Neural crest cell (in vitro differentiated cells): ENCODE data around the gene TNFRSF18. TPM values are rescaled to one million over a fixed set of nuclear protein-coding genes. Genes with fewer than 3 reads are reported as not detected.

Experiments used
- DNase-seq: peaks from one replicate; pipeline ENCODE4 v3.0.0; 2021; ENCODE audit warnings: low read depth, mixed read lengths, low spot score
- H3K27ac Mint-ChIP-seq: one replicate; pipeline ENCODE4 v1.8.0; 2021; ENCODE audit warnings: mild to moderate bottlenecking, mixed read lengths; ENCODE audit not compliant: unreplicated experiment
- H3K27me3 Mint-ChIP-seq: 2 replicates; pipeline ENCODE4 v1.8.0; 2021; ENCODE audit warnings: low read depth, mild to moderate bottlenecking, mixed read lengths
- H3K36me3 Mint-ChIP-seq: 2 replicates; pipeline ENCODE4 v1.8.0; 2021; ENCODE audit warnings: low read depth, mild to moderate bottlenecking, mixed read lengths
- H3K4me1 Mint-ChIP-seq: 2 replicates; pipeline ENCODE4 v1.8.0; 2021; ENCODE audit warnings: mixed read lengths
- H3K4me3 Mint-ChIP-seq: one replicate; pipeline ENCODE4 v1.8.0; 2021; ENCODE audit warnings: mild to moderate bottlenecking, mixed read lengths
- H3K9me3 Mint-ChIP-seq: 2 replicates; pipeline ENCODE4 v1.8.0; 2021; ENCODE audit warnings: mixed read lengths
- total RNA-seq: library from RNA; stranded (reverse); gene quantifications from 2 replicates; pipeline ENCODE4 v1.2.1, GENCODE V29; 2021
- TF ChIP-seq, protein P1 (sequence below): fragments of 200-600 bp; sonication (generic); conservative IDR thresholded peaks from 2 replicates; pipeline ENCODE4 v1.5.0; 2021; ENCODE audit warnings: antibody characterized with exemption, mild to moderate bottlenecking

Gene TNFRSF18
- total RNA-seq, 1 donor from 2014 or later, result not detected

- peaks cover under 1% of the 10 kb centered on the region for H3K36me3 Mint-ChIP-seq
- H3K4me1 Mint-ChIP-seq, result no peaks in the 10 kb centered on the region
- no peak overlapping the region for H3K4me3 Mint-ChIP-seq
- H3K27ac Mint-ChIP-seq, result no peak overlapping the region
- DNase-seq, result peak; percentile 57
- H3K9me3 Mint-ChIP-seq, result peaks cover 10% of the 10 kb centered on the region
- TF ChIP-seq, protein P1, sequence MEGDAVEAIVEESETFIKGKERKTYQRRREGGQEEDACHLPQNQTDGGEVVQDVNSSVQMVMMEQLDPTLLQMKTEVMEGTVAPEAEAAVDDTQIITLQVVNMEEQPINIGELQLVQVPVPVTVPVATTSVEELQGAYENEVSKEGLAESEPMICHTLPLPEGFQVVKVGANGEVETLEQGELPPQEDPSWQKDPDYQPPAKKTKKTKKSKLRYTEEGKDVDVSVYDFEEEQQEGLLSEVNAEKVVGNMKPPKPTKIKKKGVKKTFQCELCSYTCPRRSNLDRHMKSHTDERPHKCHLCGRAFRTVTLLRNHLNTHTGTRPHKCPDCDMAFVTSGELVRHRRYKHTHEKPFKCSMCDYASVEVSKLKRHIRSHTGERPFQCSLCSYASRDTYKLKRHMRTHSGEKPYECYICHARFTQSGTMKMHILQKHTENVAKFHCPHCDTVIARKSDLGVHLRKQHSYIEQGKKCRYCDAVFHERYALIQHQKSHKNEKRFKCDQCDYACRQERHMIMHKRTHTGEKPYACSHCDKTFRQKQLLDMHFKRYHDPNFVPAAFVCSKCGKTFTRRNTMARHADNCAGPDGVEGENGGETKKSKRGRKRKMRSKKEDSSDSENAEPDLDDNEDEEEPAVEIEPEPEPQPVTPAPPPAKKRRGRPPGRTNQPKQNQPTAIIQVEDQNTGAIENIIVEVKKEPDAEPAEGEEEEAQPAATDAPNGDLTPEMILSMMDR, result no peak
- peaks cover 3% of the 10 kb centered on the region for H3K27me3 Mint-ChIP-seq
Measured at GRCh38 chr1:1157914-1158710, 48.3 kb downstream of the TNFRSF18 start.

- peaks cover 15% of the 10 kb centered on the region for H3K9me3 Mint-ChIP-seq
- TF ChIP-seq, protein P1, result no peak
- H3K27me3 Mint-ChIP-seq, result peaks cover 5% of the 10 kb centered on the region
- no peak overlapping the region for H3K27ac Mint-ChIP-seq
- H3K4me1 Mint-ChIP-seq, result peaks cover 3% of the 10 kb centered on the region
- H3K4me3 Mint-ChIP-seq, result peak overlapping the region; percentile 65
- DNase-seq, result peak; percentile 45
- peaks cover 7% of the 10 kb centered on the region for H3K36me3 Mint-ChIP-seq
Measured at GRCh38 chr1:1157426-1157913, 48.9 kb downstream of the TNFRSF18 start.

- peaks cover 7% of the 10 kb centered on the region for H3K36me3 Mint-ChIP-seq
- TF ChIP-seq, protein P1, result no peak
- peaks cover 18% of the 10 kb centered on the region for H3K9me3 Mint-ChIP-seq
- peaks cover 6% of the 10 kb centered on the region for H3K4me1 Mint-ChIP-seq
- DNase-seq, result no peak
- peaks cover 5% of the 10 kb centered on the region for H3K27me3 Mint-ChIP-seq
- H3K4me3 Mint-ChIP-seq, result peak overlapping the region; percentile 44
- H3K27ac Mint-ChIP-seq, result no peak overlapping the region
Measured at GRCh38 chr1:1157033-1157365, 49.4 kb downstream of the TNFRSF18 start.

- no peak overlapping the region for H3K27ac Mint-ChIP-seq
- peaks cover 5% of the 10 kb centered on the region for H3K27me3 Mint-ChIP-seq
- H3K9me3 Mint-ChIP-seq, result peaks cover 18% of the 10 kb centered on the region
- no peak for DNase-seq
- H3K4me3 Mint-ChIP-seq, result peak overlapping the region; percentile 49
- TF ChIP-seq, protein P1, result no peak
- peaks cover 7% of the 10 kb centered on the region for H3K36me3 Mint-ChIP-seq
- H3K4me1 Mint-ChIP-seq, result peaks cover 6% of the 10 kb centered on the region
Measured at GRCh38 chr1:1156140-1157032, 50.0 kb downstream of the TNFRSF18 start.

- no peak for DNase-seq
- Mint-ChIP-seq H3K36me3 (peaks cover 7% of the 10 kb centered on the region), H3K4me1 (peaks cover 6% of the 10 kb centered on the region), H3K27me3 (peaks cover 5% of the 10 kb centered on the region), H3K4me3 (peak overlapping the region; percentile 41), H3K9me3 (peaks cover 18% of the 10 kb centered on the region), H3K27ac (no peak overlapping the region)
- TF ChIP-seq, protein P1, result no peak
Measured at GRCh38 chr1:1155258-1155657, 51.1 kb downstream of the TNFRSF18 start.
